A673 (cell line): ENCODE results near the gene SLCO1A2.

ENCODE experiments used
- EZH2 ChIP-seq: fragments of 200-600 bp; sonication (generic); IDR thresholded peaks from 2 replicates; pipeline ENCODE4 v1.6.1; 2017; ENCODE audit warnings: borderline replicate concordance, low read depth, mild to moderate bottlenecking, mixed read lengths, antibody characterized with exemption, low read length; ENCODE audit not compliant: poor library complexity, severe bottlenecking
- TF ChIP-seq, protein P1 (sequence below): fragments of 300-800, 200-600 bp; sonication (generic); conservative IDR thresholded peaks from 2 replicates; pipeline ENCODE4 v1.5.1; 2017; ENCODE audit warnings: low read depth, mild to moderate bottlenecking, antibody characterized with exemption, low read length, moderate library complexity, mixed read lengths

DNA sequence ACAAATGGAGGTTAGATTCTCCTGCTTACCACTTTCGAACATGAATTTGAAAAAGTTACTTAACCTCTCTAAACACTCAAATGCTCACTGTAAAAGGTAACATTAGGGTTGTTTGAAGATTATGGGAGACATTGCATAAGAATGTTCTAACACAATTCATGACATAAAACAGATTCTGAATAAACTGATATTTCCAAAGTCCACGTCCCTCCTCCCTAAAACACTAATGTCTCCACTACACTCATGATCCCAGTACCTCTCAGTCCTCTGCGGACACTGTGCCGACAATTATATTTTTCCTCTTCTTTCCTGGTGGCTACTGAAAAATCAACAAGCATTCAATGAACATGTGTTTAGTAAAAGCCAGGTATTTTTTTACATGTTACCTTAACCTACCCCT is 19.2 kb upstream of the SLCO1A2 start:
- TF ChIP-seq, protein P1, sequence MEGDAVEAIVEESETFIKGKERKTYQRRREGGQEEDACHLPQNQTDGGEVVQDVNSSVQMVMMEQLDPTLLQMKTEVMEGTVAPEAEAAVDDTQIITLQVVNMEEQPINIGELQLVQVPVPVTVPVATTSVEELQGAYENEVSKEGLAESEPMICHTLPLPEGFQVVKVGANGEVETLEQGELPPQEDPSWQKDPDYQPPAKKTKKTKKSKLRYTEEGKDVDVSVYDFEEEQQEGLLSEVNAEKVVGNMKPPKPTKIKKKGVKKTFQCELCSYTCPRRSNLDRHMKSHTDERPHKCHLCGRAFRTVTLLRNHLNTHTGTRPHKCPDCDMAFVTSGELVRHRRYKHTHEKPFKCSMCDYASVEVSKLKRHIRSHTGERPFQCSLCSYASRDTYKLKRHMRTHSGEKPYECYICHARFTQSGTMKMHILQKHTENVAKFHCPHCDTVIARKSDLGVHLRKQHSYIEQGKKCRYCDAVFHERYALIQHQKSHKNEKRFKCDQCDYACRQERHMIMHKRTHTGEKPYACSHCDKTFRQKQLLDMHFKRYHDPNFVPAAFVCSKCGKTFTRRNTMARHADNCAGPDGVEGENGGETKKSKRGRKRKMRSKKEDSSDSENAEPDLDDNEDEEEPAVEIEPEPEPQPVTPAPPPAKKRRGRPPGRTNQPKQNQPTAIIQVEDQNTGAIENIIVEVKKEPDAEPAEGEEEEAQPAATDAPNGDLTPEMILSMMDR = no peak
- no peak for TF ChIP-seq EZH2
